IMR-90 (cell line): ENCODE data around the gene PLEKHG2. TPM values are rescaled to one million over a fixed set of nuclear protein-coding genes. Genes with fewer than 3 reads are reported as not detected.

Experiments used
- ATAC-seq: fragments of 200-7000 bp; cut with Tn5 transposase; 2 replicates; pipeline ENCODE4 v1.9.1; 2020; ENCODE audit warnings: low read depth, mild to moderate bottlenecking, moderate library complexity
- BruUV-seq: library from RNA; stranded (reverse); fragments of 400-500 nt; replicated peaks from 2 replicates; lab custom pipeline; 2021; lab: Mats Ljungman, UMichigan
- CTCF ChIA-PET: fragments of 300-600 bp; formaldehyde crosslinking; extraction: SDS; loops from one replicate; lab custom pipeline; 2021; ENCODE audit warnings: antibody characterized with exemption; lab: Yijun Ruan, JAX
- POLR2A ChIA-PET: fragments of 300-600 bp; sonication (Branson Sonifier 250); formaldehyde crosslinking; loops from one replicate; lab custom pipeline; 2022; ENCODE audit warnings: antibody characterized with exemption; ENCODE audit not compliant: unreplicated experiment; lab: Charles Lee
- DNase-seq: peaks from one replicate; pipeline ENCODE4 v3.0.0; 2013
- H2AFZ ChIP-seq: replicated peaks from 2 replicates; pipeline ENCODE3; 2013; ENCODE audit warnings: low read length, mild to moderate bottlenecking; ENCODE audit not compliant: poor library complexity
- H2AK5ac ChIP-seq: 2 replicates; pipeline ENCODE4 v1.6.1; 2013; ENCODE audit warnings: low read depth, low read length, inconsistent platforms
- H2AK9ac ChIP-seq: replicated peaks from 2 replicates; pipeline ENCODE3; 2013; ENCODE audit warnings: mild to moderate bottlenecking, low read depth, low read length, moderate library complexity; ENCODE audit not compliant: poor library complexity
- H2BK120ac ChIP-seq: 2 replicates; pipeline ENCODE4 v1.6.1; 2013; ENCODE audit warnings: low read depth, low read length, inconsistent platforms
- H2BK15ac ChIP-seq: 3 replicates; pipeline ENCODE4 v1.6.1; 2013; ENCODE audit warnings: low read depth, low read length, inconsistent platforms
- H2BK20ac ChIP-seq: 2 replicates; pipeline ENCODE4 v1.6.1; 2013; ENCODE audit warnings: low read depth, mild to moderate bottlenecking, inconsistent platforms, low read length, moderate library complexity
- H2BK5ac ChIP-seq: 2 replicates; pipeline ENCODE4 v1.6.1; 2013; ENCODE audit warnings: mild to moderate bottlenecking, low read depth, low read length, inconsistent platforms; ENCODE audit not compliant: poor library complexity, severe bottlenecking
- H3K14ac ChIP-seq: replicated peaks from 2 replicates; pipeline ENCODE4 v1.6.1; 2013; ENCODE audit warnings: low read depth, low read length, inconsistent platforms
- H3K18ac ChIP-seq: 2 replicates; pipeline ENCODE4 v1.6.1; 2013; ENCODE audit warnings: low read depth, low read length, control low read depth
- H3K23ac ChIP-seq: 2 replicates; pipeline ENCODE4 v1.6.1; 2013; ENCODE audit warnings: low read depth, low read length, inconsistent platforms
- H3K27ac ChIP-seq: 2 replicates; pipeline ENCODE4 v1.5.1; 2013; ENCODE audit warnings: mild to moderate bottlenecking, control low read depth, low read length; ENCODE audit not compliant: insufficient read depth
- H3K27me3 ChIP-seq: 2 replicates; pipeline ENCODE4 v1.6.1; 2013; ENCODE audit warnings: low read length; ENCODE audit not compliant: control insufficient read depth, insufficient read depth
- H3K36me3 ChIP-seq: 2 replicates; pipeline ENCODE4 v1.6.1; 2013; ENCODE audit warnings: low read length, mixed read lengths; ENCODE audit not compliant: control insufficient read depth, insufficient read depth
- H3K4ac ChIP-seq: 2 replicates; pipeline ENCODE4 v1.6.1; 2013; ENCODE audit warnings: low read depth, low read length, inconsistent platforms
- H3K4me1 ChIP-seq: 2 replicates; pipeline ENCODE4 v1.6.1; 2013; ENCODE audit warnings: low read length, mixed read lengths; ENCODE audit not compliant: control insufficient read depth, insufficient read depth
- H3K4me2 ChIP-seq: 2 replicates; pipeline ENCODE4 v1.6.1; 2013; ENCODE audit warnings: low read depth, mild to moderate bottlenecking, control low read depth, low read length, moderate library complexity
- H3K4me3 ChIP-seq: 2 replicates; pipeline ENCODE4 v1.5.1; 2013; ENCODE audit warnings: low read depth, mild to moderate bottlenecking, control low read depth, low read length, moderate library complexity; ENCODE audit not compliant: insufficient read depth
- H3K56ac ChIP-seq: 2 replicates; pipeline ENCODE4 v1.6.1; 2013; ENCODE audit warnings: low read length, inconsistent platforms; ENCODE audit not compliant: insufficient read depth; ENCODE audit errors: extremely low read depth
- H3K79me1 ChIP-seq, 2 experiments: 2 replicates each; pipeline ENCODE4 v1.6.1; 2013; ENCODE audit warnings: low read length in 2 of 2, inconsistent platforms in 1 of 2, low read depth in 1 of 2
- H3K9ac ChIP-seq: 2 replicates; pipeline ENCODE4 v1.6.1; 2013; ENCODE audit warnings: low read depth, low read length, control low read depth
- H3K9me1 ChIP-seq: 2 replicates; pipeline ENCODE4 v1.6.1; 2013; ENCODE audit warnings: low read length, inconsistent platforms; ENCODE audit not compliant: insufficient read depth
- H3K9me3 ChIP-seq: 2 replicates; pipeline ENCODE4 v1.6.1; 2013; ENCODE audit warnings: low read length; ENCODE audit not compliant: control insufficient read depth, insufficient read depth
- H4K20me1 ChIP-seq: 2 replicates; pipeline ENCODE4 v1.6.1; 2013; ENCODE audit warnings: low read length, inconsistent platforms; ENCODE audit not compliant: insufficient read depth
- H4K5ac ChIP-seq: 2 replicates; pipeline ENCODE4 v1.6.1; 2013; ENCODE audit warnings: mild to moderate bottlenecking, low read depth, low read length, control low read depth
- H4K8ac ChIP-seq, 2 experiments: 2 replicates each; pipeline ENCODE4 v1.6.1; 2013; ENCODE audit warnings: low read depth in 2 of 2, low read length in 2 of 2, control low read depth in 1 of 2, inconsistent platforms in 1 of 2
- H4K91ac ChIP-seq: 2 replicates; pipeline ENCODE4 v1.6.1; 2013; ENCODE audit warnings: low read depth, low read length, inconsistent platforms; ENCODE audit not compliant: insufficient read depth
- CEBPB ChIP-seq: IDR thresholded peaks from 2 replicates; pipeline ENCODE4 v1.6.1; 2012; ENCODE audit warnings: low read depth, low read length, improper control_type of control experiment
- CHD1 ChIP-seq: IDR thresholded peaks from 2 replicates; pipeline ENCODE4 v1.6.1; 2012; ENCODE audit warnings: low read depth, low read length, improper control_type of control experiment
- CTCF ChIP-seq: conservative IDR thresholded peaks from 2 replicates; pipeline ENCODE4 v1.5.1; 2012; ENCODE audit warnings: mild to moderate bottlenecking, low read depth, low read length, improper control_type of control experiment
- MAZ ChIP-seq: IDR thresholded peaks from 2 replicates; pipeline ENCODE4 v1.6.1; 2012; ENCODE audit warnings: low read depth, mild to moderate bottlenecking, low read length, improper control_type of control experiment, moderate library complexity, borderline replicate concordance
- MXI1 ChIP-seq: IDR thresholded peaks from 2 replicates; pipeline ENCODE4 v1.6.1; 2012; ENCODE audit warnings: low read depth, mild to moderate bottlenecking, low read length, moderate library complexity, borderline replicate concordance
- POLR2A ChIP-seq: IDR thresholded peaks from 2 replicates; pipeline ENCODE4 v1.6.1; 2012; ENCODE audit warnings: mild to moderate bottlenecking, low read depth, low read length
- RAD21 ChIP-seq: IDR thresholded peaks from 2 replicates; pipeline ENCODE4 v1.6.1; 2012; ENCODE audit warnings: low read length, improper control_type of control experiment
- SMC3 ChIP-seq: fragments of 150-350 bp; IDR thresholded peaks from 2 replicates; pipeline ENCODE4 v1.6.1; 2016; ENCODE audit warnings: low read depth, mild to moderate bottlenecking, antibody characterized with exemption, low read length, moderate library complexity
- WGBS, 2 experiments: methylation state at CpG; one replicate each; pipeline versions ENCODE4 v1.1.5 to v1.1.7; 2013; ENCODE audit warnings: missing lambda C conversion rate in 2 of 2; ENCODE audit not compliant: insufficient read length in 1 of 2; ENCODE audit errors: extremely low coverage in 2 of 2; 5-methylcytosine and 5-hydroxymethylcytosine counted together
- dilution Hi-C: fragments of 300-500 bp; cut with HindIII; formaldehyde crosslinking; loops from one replicate; pipeline ENCODE4 v1.14.3; 2018; ENCODE audit warnings: low sequenced_read_pairs; ENCODE audit not compliant: unreplicated experiment
- in situ Hi-C: fragments of 300-500 bp; cut with MboI; formaldehyde crosslinking; loops from 3 replicates; pipeline ENCODE4 v1.14.3; 2019; ENCODE audit warnings: low sequenced_read_pairs, inconsistent platforms, mixed read lengths
- intact Hi-C: fragments of 100-400 bp; cut with micrococcal nuclease; formaldehyde crosslinking; loops from 2 replicates; pipeline ENCODE4 v1.10.0; 2022
- polyA plus RNA-seq, 3 experiments: library from polyadenylated mRNA; depleted of rRNA; stranded (reverse); fragments of >200 nt; gene quantifications; 2 replicates each; pipeline ENCODE4 v1.2.3, GENCODE V29; 2012; ENCODE audit warnings: low replicate concordance in 1 of 3
- total RNA-seq: library from RNA; depleted of rRNA; stranded (reverse); fragments of >200 nt; gene quantifications from 2 replicates; pipeline ENCODE4 v1.2.3, GENCODE V29; 2012
- TF ChIP-seq, protein P1 (sequence below): fragments of 150-350 bp; IDR thresholded peaks from 2 replicates; pipeline ENCODE4 v1.6.1; 2016; ENCODE audit warnings: low read depth, mild to moderate bottlenecking, low read length, moderate library complexity, borderline replicate concordance

PLEKHG2 gene
- total and polyA plus RNA-seq, 2 of the 4 experiments (the other 2 are of a cell fraction) = 6.5 to 28.3 TPM

DNA sequence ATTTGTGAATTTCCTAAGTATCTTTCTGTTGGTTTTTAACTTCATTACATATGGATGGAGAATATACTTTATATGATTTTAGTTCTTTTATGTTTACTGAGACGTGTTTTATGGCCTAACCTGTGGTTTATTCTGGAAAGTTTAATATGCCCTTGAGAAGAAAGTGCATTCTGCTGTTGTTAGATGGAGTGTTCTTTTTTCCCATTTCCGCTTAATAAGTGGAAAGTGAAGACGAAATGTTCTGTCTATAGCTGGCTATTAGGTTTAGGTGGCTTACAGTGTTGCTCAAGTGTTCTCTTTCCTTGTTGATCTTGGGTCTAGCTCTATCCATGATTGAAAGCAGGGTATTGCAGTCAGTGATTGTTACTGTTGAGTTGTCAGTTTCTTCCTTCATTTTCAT lies 50.9 kb downstream of the PLEKHG2 start:
- ATAC-seq (no peak), DNase-seq (no peak)
- H3K4me1 ChIP-seq = no peaks in the 10 kb centered on the region
- no peak for TF ChIP-seq SMC3
- TF ChIP-seq MXI1 = no peak
- TF ChIP-seq CTCF = no peak
- no peak for TF ChIP-seq RAD21
- TF ChIP-seq MAZ = no peak
- TF ChIP-seq, protein P1, sequence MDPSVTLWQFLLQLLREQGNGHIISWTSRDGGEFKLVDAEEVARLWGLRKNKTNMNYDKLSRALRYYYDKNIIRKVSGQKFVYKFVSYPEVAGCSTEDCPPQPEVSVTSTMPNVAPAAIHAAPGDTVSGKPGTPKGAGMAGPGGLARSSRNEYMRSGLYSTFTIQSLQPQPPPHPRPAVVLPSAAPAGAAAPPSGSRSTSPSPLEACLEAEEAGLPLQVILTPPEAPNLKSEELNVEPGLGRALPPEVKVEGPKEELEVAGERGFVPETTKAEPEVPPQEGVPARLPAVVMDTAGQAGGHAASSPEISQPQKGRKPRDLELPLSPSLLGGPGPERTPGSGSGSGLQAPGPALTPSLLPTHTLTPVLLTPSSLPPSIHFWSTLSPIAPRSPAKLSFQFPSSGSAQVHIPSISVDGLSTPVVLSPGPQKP = no peak
- no peak for TF ChIP-seq POLR2A
- TF ChIP-seq CEBPB = no peak
- TF ChIP-seq CHD1 = no peak
- H2BK5ac ChIP-seq = no peak overlapping the region
- no peak overlapping the region for H3K9ac ChIP-seq
- no peak overlapping the region for H3K27ac ChIP-seq
- no peak overlapping the region for H3K18ac ChIP-seq
- POLR2A ChIA-PET = no interaction called here
- no peak overlapping the region for H3K14ac ChIP-seq
- no peak overlapping the region for H2AK9ac ChIP-seq
- no peak overlapping the region for H2BK20ac ChIP-seq
- H3K4ac ChIP-seq = no peak overlapping the region
- no peak overlapping the region for H2AFZ ChIP-seq
- H3K27me3 ChIP-seq = no peaks in the 10 kb centered on the region
- intact Hi-C loops (no loop called here), dilution Hi-C loops (no loop called here), in situ Hi-C loops (no loop called here)
- no peak overlapping the region for H4K91ac ChIP-seq
- H3K9me3 ChIP-seq = no peaks in the 10 kb centered on the region
- no peak overlapping the region for H2BK120ac ChIP-seq
- peaks cover 16% of the 10 kb centered on the region for H4K20me1 ChIP-seq
- no peak overlapping the region for H3K4me2 ChIP-seq
- H3K4me3 ChIP-seq = no peak overlapping the region
- no peak overlapping the region for H4K5ac ChIP-seq
- WGBS, 2 experiments = 44% methylated on average over 1 of the region's 3 CpGs; no CpG with 5 or more reads in 1 of the 2 experiments
- no peak overlapping the region for H2AK5ac ChIP-seq
- H4K8ac ChIP-seq = no peak overlapping the region
- no peak overlapping the region for H3K56ac ChIP-seq
- peaks cover 68% of the 10 kb centered on the region for H3K36me3 ChIP-seq
- H3K79me1 ChIP-seq = peaks cover 18 to 36% of the 10 kb centered on the region in 2 experiments
- CTCF ChIA-PET = no interaction called here
- H3K9me1 ChIP-seq = no peaks in the 10 kb centered on the region
- no peak overlapping the region for H3K23ac ChIP-seq
- no peak overlapping the region for H2BK15ac ChIP-seq
- no TSS peak for BruUV-seq
